Measurements from ENCODE around the gene P2RY12. TPM values are rescaled to one million over a fixed set of nuclear protein-coding genes. Genes with fewer than 3 reads are reported as not detected.

Gene P2RY12
- polyA plus RNA-seq, 1 donor from 2014 or later: not detected

DNA sequence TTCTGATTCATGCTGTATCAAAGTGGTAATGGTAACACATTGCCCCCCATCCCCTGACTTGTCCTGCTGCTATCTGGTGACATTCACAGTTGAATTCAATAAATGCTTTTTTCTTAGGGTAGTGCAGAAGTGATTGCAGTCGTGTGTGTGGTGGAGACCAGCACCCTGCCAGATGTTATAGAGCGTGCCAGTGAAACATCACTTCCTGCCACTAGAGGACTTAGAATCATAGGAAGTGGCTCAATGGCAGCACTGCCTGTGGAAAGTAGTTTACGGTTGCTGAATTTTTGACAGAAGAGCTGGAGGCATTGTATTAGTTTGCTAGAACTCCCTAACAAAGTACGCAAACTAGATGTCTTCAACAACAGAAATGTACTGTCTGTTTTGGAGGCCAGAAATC is 37.4 kb upstream of the P2RY12 start:
- no peak overlapping the region for H3K27ac ChIP-seq (ENCODE audit: low read length)
- H2AFZ ChIP-seq (ENCODE audit: low read depth, low read length): no peak overlapping the region
- peaks cover 1% of the 10 kb centered on the region for H3K36me3 ChIP-seq (ENCODE audit: insufficient read depth, low read length)
- no peak overlapping the region for H3K9ac ChIP-seq (ENCODE audit: low read length)
- no peaks in the 10 kb centered on the region for H4K20me1 ChIP-seq (ENCODE audit: insufficient read depth)
- no peak overlapping the region for H3K4me2 ChIP-seq (ENCODE audit: low read length)
- no peak overlapping the region for H3K4me3 ChIP-seq (ENCODE audit: low read length)
- no peak for TF ChIP-seq EP300 (conservative IDR thresholded peaks at IDR 0.05; ENCODE audit: poor library complexity, severe bottlenecking)
- H3K9me3 ChIP-seq (ENCODE audit: low read length): no peaks in the 10 kb centered on the region
- H3K79me2 ChIP-seq (replicated peaks; ENCODE audit: insufficient read depth, low read length): no peaks in the 10 kb centered on the region
- H3F3A ChIP-seq (ENCODE audit: insufficient read depth, low read length, poor library complexity, severe bottlenecking): no peaks in the 10 kb centered on the region
- H3K27me3 ChIP-seq (ENCODE audit: insufficient read depth, low read depth, low read length): no peaks in the 10 kb centered on the region
- no peaks in the 10 kb centered on the region for H3K9me2 ChIP-seq (ENCODE audit: insufficient read depth, low read length)

- Histone ChIP-seq H3K9me3 (ENCODE audit: low read length) (no peaks in the 10 kb centered on the region), H3K4me3 (ENCODE audit: low read length) (no peak overlapping the region), H3K9me2 (ENCODE audit: insufficient read depth, low read length) (no peaks in the 10 kb centered on the region), H3K4me2 (ENCODE audit: low read length) (no peak overlapping the region), H3K27ac (ENCODE audit: low read length) (no peak overlapping the region), H3K79me2 (replicated peaks; ENCODE audit: insufficient read depth, low read length) (no peaks in the 10 kb centered on the region), H3F3A (ENCODE audit: insufficient read depth, low read length, poor library complexity, severe bottlenecking) (no peaks in the 10 kb centered on the region), H3K27me3 (ENCODE audit: insufficient read depth, low read depth, low read length) (no peaks in the 10 kb centered on the region), H4K20me1 (ENCODE audit: insufficient read depth) (no peaks in the 10 kb centered on the region), H3K9ac (ENCODE audit: low read length) (no peak overlapping the region), H3K36me3 (ENCODE audit: insufficient read depth, low read length) (no peaks in the 10 kb centered on the region), H2AFZ (ENCODE audit: low read depth, low read length) (no peak overlapping the region)
- TF ChIP-seq MXI1 (conservative IDR thresholded peaks at IDR 0.05; ENCODE audit: poor library complexity, severe bottlenecking): no peak
- TF ChIP-seq EP300 (conservative IDR thresholded peaks at IDR 0.05; ENCODE audit: poor library complexity, severe bottlenecking): no peak
- TF ChIP-seq POLR2AphosphoS5 (IDR thresholded peaks at IDR 0.05): no peak
- TF ChIP-seq CTCF (IDR thresholded peaks at IDR 0.05; ENCODE audit: poor library complexity, severe bottlenecking): no peak
These were observed 35.3 kb upstream of the P2RY12 start for GRCh38 chr3:151419806-151420205.

GRCh38 chr3:151415289-151415688 is 30.7 kb upstream of the P2RY12 start:
- no peak for TF ChIP-seq TAF1 (IDR thresholded peaks at IDR 0.05; ENCODE audit: low read depth)
- no peak for TF ChIP-seq REST (IDR thresholded peaks at IDR 0.05; ENCODE audit: borderline replicate concordance)
- peak; percentile 2 for TF ChIP-seq POLR2AphosphoS5 (IDR thresholded peaks at IDR 0.05)
- H4K20me1 ChIP-seq (ENCODE audit: insufficient read depth): no peaks in the 10 kb centered on the region
- no peaks in the 10 kb centered on the region for H3F3A ChIP-seq (ENCODE audit: insufficient read depth, low read length, poor library complexity, severe bottlenecking)

More at GRCh38 chr3:151415289-151415688, 30.7 kb upstream of the P2RY12 start:
- H2AFZ ChIP-seq (ENCODE audit: low read depth, low read length): no peak overlapping the region
- no peak overlapping the region for H3K4me3 ChIP-seq (ENCODE audit: low read length)
- H3K9me2 ChIP-seq (ENCODE audit: insufficient read depth, low read length): no peaks in the 10 kb centered on the region
- no peaks in the 10 kb centered on the region for H3K79me2 ChIP-seq (replicated peaks; ENCODE audit: insufficient read depth, low read length)
- no peak overlapping the region for H3K9ac ChIP-seq (ENCODE audit: low read length)
- H3K9me3 ChIP-seq (ENCODE audit: low read length): no peaks in the 10 kb centered on the region
- no peak overlapping the region for H3K27ac ChIP-seq (ENCODE audit: low read length)
- H3K4me2 ChIP-seq (ENCODE audit: low read length): no peak overlapping the region
- no peaks in the 10 kb centered on the region for H3K27me3 ChIP-seq (ENCODE audit: insufficient read depth, low read depth, low read length)
- peaks cover 6% of the 10 kb centered on the region for H3K36me3 ChIP-seq (ENCODE audit: insufficient read depth, low read length)
